Stimulated activated naive B cell treated with anti-CD40 and anti-IgM and Interleukin-4, amounts not matched to agents 10 μg/mL and 1 μg/mL and 100 μg/mL, for 72 hours (primary cell): ENCODE results near the gene PARM1.

Source experiments
- ATAC-seq, 2 donors: fragments of 150-1000 bp; cut with Tn5 transposase; replicated peaks; 2 replicates each; pipeline ENCODE4 v1.10.0; 2021; ENCODE audit warnings: moderate library complexity in 1 of 2
- DNase-seq: peaks from one replicate; pipeline ENCODE4 v3.0.0; 2021
- H3K27ac Mint-ChIP-seq: one replicate; pipeline ENCODE4 v1.8.0; 2022; ENCODE audit warnings: mild to moderate bottlenecking, mixed read lengths
- H3K27me3 Mint-ChIP-seq, 2 donors: one replicate each; pipeline ENCODE4 v1.8.0; 2022; ENCODE audit warnings: mixed read lengths in 2 of 2
- H3K36me3 Mint-ChIP-seq, 2 donors: one replicate each; pipeline ENCODE4 v1.8.0; 2022; ENCODE audit warnings: mixed read lengths in 2 of 2, mild to moderate bottlenecking in 1 of 2
- H3K4me1 Mint-ChIP-seq, 2 donors: one replicate each; pipeline ENCODE4 v1.8.0; 2022; ENCODE audit warnings: mixed read lengths in 2 of 2, mild to moderate bottlenecking in 1 of 2
- H3K4me3 Mint-ChIP-seq, 2 donors: one replicate each; pipeline ENCODE4 v1.8.0; 2022; ENCODE audit warnings: mild to moderate bottlenecking in 2 of 2, mixed read lengths in 2 of 2, moderate library complexity in 1 of 2
- H3K9me3 Mint-ChIP-seq, 2 donors: one replicate each; pipeline ENCODE4 v1.8.0; 2022; ENCODE audit warnings: mixed read lengths in 2 of 2, mild to moderate bottlenecking in 1 of 2

PARM1 gene, protein sequence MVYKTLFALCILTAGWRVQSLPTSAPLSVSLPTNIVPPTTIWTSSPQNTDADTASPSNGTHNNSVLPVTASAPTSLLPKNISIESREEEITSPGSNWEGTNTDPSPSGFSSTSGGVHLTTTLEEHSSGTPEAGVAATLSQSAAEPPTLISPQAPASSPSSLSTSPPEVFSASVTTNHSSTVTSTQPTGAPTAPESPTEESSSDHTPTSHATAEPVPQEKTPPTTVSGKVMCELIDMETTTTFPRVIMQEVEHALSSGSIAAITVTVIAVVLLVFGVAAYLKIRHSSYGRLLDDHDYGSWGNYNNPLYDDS

GRCh38 chr4:74932832-74933561, at the start of gene PARM1:
Gene PARM1 (plus strand): TSS chr4:74933116. CDS start chr4:74933328, 212 bp downstream.
- Mint-ChIP-seq H3K9me3 (no peaks in the 10 kb centered on the region), H3K36me3 (peaks cover 0 to 4% of the 10 kb centered on the region in 2 donors), H3K27ac (peak within 1 kb of the TSS; percentile 96), H3K27me3 (peaks cover 16 to 52% of the 10 kb centered on the region in 2 donors), H3K4me1 (peaks cover 30 to 56% of the 10 kb centered on the region in 2 donors), H3K4me3 (peak within 1 kb of the TSS; percentile 86 to 95)
- DNase-seq (peak; percentile 81), ATAC-seq (peak; percentile 87 to 88)

- DNase-seq = no peak
- Mint-ChIP-seq H3K4me1 (peaks cover 5 to 7% of the 10 kb centered on the region in 2 donors), H3K4me3 (no peak overlapping the region), H3K36me3 (no peaks in the 10 kb centered on the region), H3K9me3 (no peaks in the 10 kb centered on the region), H3K27ac (no peak overlapping the region), H3K27me3 (peaks cover 23 to 28% of the 10 kb centered on the region in 2 donors)
- ATAC-seq = no peak
These were observed 48.6 kb upstream of the PARM1 start for GRCh38 chr4:74884266-74884665.

DNA sequence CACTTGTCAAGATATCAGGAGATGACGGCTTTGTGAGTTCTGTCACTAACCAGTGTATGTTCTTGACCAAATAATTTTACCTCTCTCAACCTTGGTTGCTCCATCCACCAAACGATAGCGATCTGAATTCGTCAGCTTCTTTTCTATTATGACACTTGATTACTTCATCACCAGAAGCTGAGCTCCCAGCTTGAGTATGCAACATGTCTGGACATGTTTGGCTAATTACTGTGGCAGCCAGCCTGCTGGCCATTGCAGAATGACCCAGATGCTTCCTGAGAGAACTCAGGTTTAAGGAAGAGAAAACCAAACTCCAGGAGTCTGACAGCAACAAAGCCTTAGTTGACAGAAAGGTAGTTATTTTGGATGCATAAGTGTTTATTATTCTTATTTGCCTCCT, 46.4 kb upstream of the PARM1 start:
- ATAC-seq = no peak
- no peak for DNase-seq
- H3K36me3 Mint-ChIP-seq = no peaks in the 10 kb centered on the region
- peaks cover 4 to 7% of the 10 kb centered on the region in 2 donors for H3K4me1 Mint-ChIP-seq
- H3K9me3 Mint-ChIP-seq = no peaks in the 10 kb centered on the region
- H3K4me3 Mint-ChIP-seq = no peak overlapping the region
- H3K27me3 Mint-ChIP-seq = peaks cover 8 to 10% of the 10 kb centered on the region in 2 donors
- H3K27ac Mint-ChIP-seq = no peak overlapping the region

GRCh38 chr4:74890341-74890740, 42.6 kb upstream of the PARM1 start:
- peaks cover 0 to 3% of the 10 kb centered on the region in 2 donors for H3K27me3 Mint-ChIP-seq
- no peaks in the 10 kb centered on the region for H3K9me3 Mint-ChIP-seq
- H3K4me3 Mint-ChIP-seq = no peak overlapping the region
- no peak overlapping the region for H3K27ac Mint-ChIP-seq
- ATAC-seq (no peak), DNase-seq (no peak)
- no peaks in the 10 kb centered on the region for H3K36me3 Mint-ChIP-seq
- H3K4me1 Mint-ChIP-seq = peaks cover 0 to 8% of the 10 kb centered on the region in 2 donors

- DNase-seq (no peak), ATAC-seq (no peak)
- no peaks in the 10 kb centered on the region for H3K36me3 Mint-ChIP-seq
- peak overlapping the region; percentile 52 for H3K27ac Mint-ChIP-seq
- H3K4me1 Mint-ChIP-seq = peaks cover 0 to 8% of the 10 kb centered on the region in 2 donors
- H3K9me3 Mint-ChIP-seq = no peaks in the 10 kb centered on the region
- H3K4me3 Mint-ChIP-seq = no peak overlapping the region
- H3K27me3 Mint-ChIP-seq = peaks cover 0 to 3% of the 10 kb centered on the region in 2 donors
These were observed 41.9 kb upstream of the PARM1 start for GRCh38 chr4:74891037-74891436.

DNA sequence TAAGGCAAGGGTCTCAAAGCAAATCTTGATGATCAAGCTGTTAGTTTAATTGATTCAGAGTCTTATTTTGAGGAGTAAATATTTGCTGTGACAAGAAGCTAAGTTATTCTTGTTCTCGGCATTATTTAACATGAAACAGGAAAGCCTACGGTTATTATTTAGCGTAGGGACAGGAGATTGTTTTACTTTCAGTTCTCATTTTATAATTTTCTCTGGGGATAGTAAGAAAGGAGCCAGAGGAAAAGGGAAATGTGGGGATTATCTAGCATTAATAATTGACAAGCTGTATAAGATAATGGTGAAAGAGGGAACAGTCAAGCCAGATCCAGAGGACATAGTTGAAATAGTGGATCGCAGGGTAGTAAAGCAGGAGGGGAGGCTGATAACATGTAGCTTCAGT, 39.7 kb upstream of the PARM1 start:
- Mint-ChIP-seq H3K36me3 (no peaks in the 10 kb centered on the region), H3K9me3 (no peaks in the 10 kb centered on the region), H3K27me3 (peaks cover 0 to 3% of the 10 kb centered on the region in 2 donors), H3K4me3 (no peak overlapping the region), H3K4me1 (peaks cover 0 to 8% of the 10 kb centered on the region in 2 donors), H3K27ac (no peak overlapping the region)
- no peak for DNase-seq
- no peak for ATAC-seq

GRCh38 chr4:74896595-74896994, 36.3 kb upstream of the PARM1 start:
- H3K27ac Mint-ChIP-seq = no peak overlapping the region
- H3K27me3 Mint-ChIP-seq = peaks cover 0 to 8% of the 10 kb centered on the region in 2 donors
- no peaks in the 10 kb centered on the region for H3K9me3 Mint-ChIP-seq
- ATAC-seq (no peak), DNase-seq (no peak)
- H3K4me1 Mint-ChIP-seq = peaks cover 0 to 8% of the 10 kb centered on the region in 2 donors
- no peaks in the 10 kb centered on the region for H3K36me3 Mint-ChIP-seq
- no peak overlapping the region for H3K4me3 Mint-ChIP-seq

GRCh38 chr4:74897386-74897785, 35.5 kb upstream of the PARM1 start:
- Mint-ChIP-seq H3K27ac (no peak overlapping the region), H3K4me1 (peaks cover 0 to 8% of the 10 kb centered on the region in 2 donors), H3K27me3 (peaks cover 5 to 8% of the 10 kb centered on the region in 2 donors), H3K4me3 (no peak overlapping the region), H3K36me3 (no peaks in the 10 kb centered on the region), H3K9me3 (no peaks in the 10 kb centered on the region)
- DNase-seq (no peak), ATAC-seq (no peak)

DNA sequence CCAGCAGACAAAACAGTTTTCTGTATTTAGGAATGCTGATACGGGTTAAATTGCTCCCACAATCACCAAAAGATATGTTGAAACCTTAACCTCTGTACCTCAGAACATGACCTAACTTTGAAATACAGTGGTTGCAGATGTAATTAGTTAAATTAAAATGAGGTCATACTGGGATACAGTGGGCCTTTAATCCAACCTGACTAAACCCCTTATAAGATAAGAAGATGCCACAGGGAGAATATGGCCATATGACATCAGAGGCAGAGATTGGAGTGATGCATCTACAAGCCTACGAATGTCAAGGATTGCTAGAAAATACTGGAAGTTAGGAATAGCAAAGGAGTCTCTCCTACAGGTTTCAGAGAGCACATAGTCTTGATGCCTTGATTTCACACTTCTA, 32.1 kb upstream of the PARM1 start:
- Mint-ChIP-seq H3K36me3 (no peaks in the 10 kb centered on the region), H3K4me1 (no peaks in the 10 kb centered on the region), H3K4me3 (no peak overlapping the region), H3K27ac (no peak overlapping the region), H3K27me3 (peaks cover 11 to 17% of the 10 kb centered on the region in 2 donors), H3K9me3 (no peaks in the 10 kb centered on the region)
- DNase-seq (no peak), ATAC-seq (no peak)

- Mint-ChIP-seq H3K9me3 (no peaks in the 10 kb centered on the region), H3K27ac (no peak overlapping the region), H3K36me3 (no peaks in the 10 kb centered on the region), H3K27me3 (peaks cover 5 to 17% of the 10 kb centered on the region in 2 donors), H3K4me1 (no peaks in the 10 kb centered on the region), H3K4me3 (no peak overlapping the region)
- no peak for DNase-seq
- no peak for ATAC-seq
These were observed 28.3 kb upstream of the PARM1 start for GRCh38 chr4:74904509-74905065.

GRCh38 chr4:74906771-74907170, 26.1 kb upstream of the PARM1 start:
- H3K4me1 Mint-ChIP-seq = no peaks in the 10 kb centered on the region
- peaks cover 5 to 16% of the 10 kb centered on the region in 2 donors for H3K27me3 Mint-ChIP-seq
- ATAC-seq = no peak
- DNase-seq = no peak
- peaks cover 0 to 6% of the 10 kb centered on the region in 2 donors for H3K9me3 Mint-ChIP-seq
- H3K36me3 Mint-ChIP-seq = no peaks in the 10 kb centered on the region
- no peak overlapping the region for H3K27ac Mint-ChIP-seq
- H3K4me3 Mint-ChIP-seq = no peak overlapping the region

- DNase-seq = no peak
- peaks cover 0 to 5% of the 10 kb centered on the region in 2 donors for H3K36me3 Mint-ChIP-seq
- peak overlapping the region; percentile 85 for H3K27ac Mint-ChIP-seq
- H3K4me3 Mint-ChIP-seq = peak overlapping the region; percentile 73 to 75
- peak; percentile 45 to 55 for ATAC-seq
- H3K27me3 Mint-ChIP-seq = peaks cover 16 to 17% of the 10 kb centered on the region in 2 donors
- peaks cover 11 to 30% of the 10 kb centered on the region in 2 donors for H3K4me1 Mint-ChIP-seq
- H3K9me3 Mint-ChIP-seq = peaks cover 2 to 4% of the 10 kb centered on the region in 2 donors
These were observed 13.1 kb upstream of the PARM1 start for GRCh38 chr4:74919783-74920182.

DNA sequence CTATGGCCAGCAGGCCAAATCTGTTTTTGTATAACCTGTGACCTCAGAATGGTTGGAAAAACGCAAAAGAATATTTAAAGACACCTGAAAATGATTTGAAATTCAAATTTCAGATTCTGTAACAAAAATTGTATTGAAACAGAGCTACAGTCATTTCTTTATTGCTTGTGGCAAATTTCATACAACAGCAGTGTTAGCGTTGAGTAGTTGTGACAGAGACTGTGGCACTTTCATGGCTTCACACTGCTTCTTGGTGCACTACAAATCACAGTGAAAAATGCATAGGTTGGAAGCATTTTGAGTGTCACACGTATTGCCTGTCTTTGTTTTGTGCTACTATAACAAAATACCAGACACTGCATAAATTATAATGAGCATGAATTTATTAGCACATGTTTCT, 12.2 kb upstream of the PARM1 start:
- no peaks in the 10 kb centered on the region for H3K9me3 Mint-ChIP-seq
- no peak overlapping the region for H3K4me3 Mint-ChIP-seq
- H3K36me3 Mint-ChIP-seq = peaks cover 0 to 3% of the 10 kb centered on the region in 2 donors
- peaks cover 7 to 12% of the 10 kb centered on the region in 2 donors for H3K27me3 Mint-ChIP-seq
- no peak overlapping the region for H3K27ac Mint-ChIP-seq
- H3K4me1 Mint-ChIP-seq = peaks cover 11 to 30% of the 10 kb centered on the region in 2 donors
- peak in 1 of 2 donors; percentile 50 for ATAC-seq
- DNase-seq = no peak

DNA sequence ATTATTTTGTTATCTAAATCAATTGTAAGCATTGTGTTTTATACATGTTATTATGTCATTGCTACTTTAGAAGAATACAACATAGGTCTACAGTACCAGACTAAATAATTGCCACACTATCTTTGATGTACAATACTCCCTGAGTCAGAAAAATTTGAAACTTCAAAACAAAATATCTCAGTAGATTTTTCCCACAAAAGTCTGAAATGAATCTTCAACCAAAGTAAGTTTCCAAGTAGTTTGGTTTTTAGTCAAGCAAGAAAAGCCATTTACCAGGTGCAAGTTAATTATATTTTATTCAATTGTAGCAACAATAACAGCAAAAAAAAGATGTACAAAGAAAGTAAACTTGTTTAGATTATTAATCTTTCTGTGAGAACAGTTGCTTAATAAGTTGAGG, 11.4 kb upstream of the PARM1 start:
- DNase-seq = no peak
- Mint-ChIP-seq H3K27me3 (peaks cover 7 to 15% of the 10 kb centered on the region in 2 donors), H3K4me3 (no peak overlapping the region), H3K4me1 (peaks cover 11 to 30% of the 10 kb centered on the region in 2 donors), H3K9me3 (no peaks in the 10 kb centered on the region), H3K27ac (no peak overlapping the region), H3K36me3 (peaks cover 0 to 3% of the 10 kb centered on the region in 2 donors)
- ATAC-seq = peak in 1 of 2 donors; percentile 52
